RPMI8226 (cell line): ENCODE results near the gene ITGA1.

Experiments
- DNase-seq: peaks from one replicate; pipeline ENCODE4 v3.0.0-alpha.2; 2015

ITGA1 gene

GRCh38 chr5:52981507-52981906 lies 193.8 kb downstream of the ITGA1 start:
- no peak for DNase-seq

- DNase-seq = no peak
These were observed 196.3 kb downstream of the ITGA1 start for GRCh38 chr5:52983731-52984636.

GRCh38 chr5:52985306-52985705 lies 197.6 kb downstream of the ITGA1 start:
- no peak for DNase-seq

GRCh38 chr5:52987711-52988331 lies 200.1 kb downstream of the ITGA1 start:
- DNase-seq = no peak

GRCh38 chr5:52988335-52989024 lies 200.8 kb downstream of the ITGA1 start:
- DNase-seq = no peak

GRCh38 chr5:52989025-52989780 lies 201.5 kb downstream of the ITGA1 start, which contains the start of gene ITGA2:
Gene ITGA2, plus strand, starts transcription at chr5:52989352. Its CDS starts 117 bp downstream, at chr5:52989469.
- DNase-seq = peak; percentile 36

GRCh38 chr5:52989781-52990527 lies 202.2 kb downstream of the ITGA1 start:
- DNase-seq = peak; percentile 49

- DNase-seq = no peak
These were observed 202.8 kb downstream of the ITGA1 start for GRCh38 chr5:52990528-52990925.

- no peak for DNase-seq
These were observed 205.7 kb downstream of the ITGA1 start for GRCh38 chr5:52993367-52993766.

- no peak for DNase-seq
These were observed 206.6 kb downstream of the ITGA1 start for GRCh38 chr5:52994266-52994665.

- DNase-seq = no peak
These were observed 207.4 kb downstream of the ITGA1 start for GRCh38 chr5:52995095-52995494.

- no peak for DNase-seq
These were observed 208.2 kb downstream of the ITGA1 start for GRCh38 chr5:52995914-52996313.

GRCh38 chr5:52996979-52997378 lies 209.3 kb downstream of the ITGA1 start:
- no peak for DNase-seq

GRCh38 chr5:52997424-52997823 lies 209.7 kb downstream of the ITGA1 start:
- no peak for DNase-seq

GRCh38 chr5:52998552-52999313 lies 211.0 kb downstream of the ITGA1 start:
- no peak for DNase-seq

GRCh38 chr5:52999344-52999949 lies 211.7 kb downstream of the ITGA1 start:
- no peak for DNase-seq

GRCh38 chr5:53001541-53001940 lies 213.8 kb downstream of the ITGA1 start:
- no peak for DNase-seq

- no peak for DNase-seq
These were observed 214.8 kb downstream of the ITGA1 start for GRCh38 chr5:53002491-53002890.

GRCh38 chr5:53003144-53003543 lies 215.4 kb downstream of the ITGA1 start:
- DNase-seq = no peak
